Activated CD8-positive, alpha-beta memory T cell treated with anti-CD3 and anti-CD28 coated beads, Interleukin-2, amount 10 ng/mL, durations not matched to agents 7 days and 5 days (primary cell): ENCODE results near the gene ARL8A. TPM values are rescaled to one million over a fixed set of nuclear protein-coding genes. Genes with fewer than 3 reads are reported as not detected.

ENCODE experiments used
- ATAC-seq: fragments of 150-1000 bp; cut with Tn5 transposase; one replicate; pipeline ENCODE4 v1.10.0; 2021; ENCODE audit warnings: moderate library complexity
- CTCF ChIA-PET: fragments of 350-600 bp; sonication (Branson Sonifier 250); formaldehyde crosslinking; loops from one replicate; lab custom pipeline; 2021; ENCODE audit warnings: antibody characterized with exemption; lab: Charles Lee
- DNase-seq: peaks from one replicate; pipeline ENCODE4 v3.0.0-alpha.2; 2020
- H3K27ac Mint-ChIP-seq: one replicate; pipeline ENCODE4 v1.8.0; 2021; ENCODE audit warnings: mild to moderate bottlenecking, mixed read lengths
- H3K27me3 Mint-ChIP-seq: one replicate; pipeline ENCODE4 v1.8.0; 2021; ENCODE audit warnings: mixed read lengths
- H3K36me3 Mint-ChIP-seq: one replicate; pipeline ENCODE4 v1.8.0; 2021; ENCODE audit warnings: mild to moderate bottlenecking, mixed read lengths
- H3K4me1 Mint-ChIP-seq: one replicate; pipeline ENCODE4 v1.8.0; 2021; ENCODE audit warnings: mixed read lengths
- H3K4me3 Mint-ChIP-seq: one replicate; pipeline ENCODE4 v1.8.0; 2021; ENCODE audit warnings: mild to moderate bottlenecking, moderate library complexity, mixed read lengths
- H3K9me3 Mint-ChIP-seq: one replicate; pipeline ENCODE4 v1.8.0; 2022; ENCODE audit warnings: low read depth, mixed read lengths
- total RNA-seq, 2 experiments: library from RNA; stranded (reverse); gene quantifications; one replicate each; pipeline ENCODE4 v1.2.3, GENCODE V29; 2021

The ARL8A gene
- total RNA-seq, 2 experiments from 2014 or later: 50.0 to 68.9 TPM

GRCh38 chr1:202135221-202135721, 9.3 kb downstream of the ARL8A start:
- Mint-ChIP-seq H3K4me3 (no peak overlapping the region), H3K27me3 (no peaks in the 10 kb centered on the region), H3K4me1 (peaks cover 4% of the 10 kb centered on the region), H3K36me3 (peaks cover 6% of the 10 kb centered on the region), H3K9me3 (no peaks in the 10 kb centered on the region), H3K27ac (no peak overlapping the region)
- ATAC-seq (peak; percentile 87), DNase-seq (peak; percentile 64)
- CTCF ChIA-PET: interaction anchor here (0.7 to 3.7 kb wide), 21 partner anchors 9 to 252 kb away, joined by 3 to 30 read pairs (median 4); partner anchors contain the start of gene ARL8A

- Mint-ChIP-seq H3K27me3 (no peaks in the 10 kb centered on the region), H3K9me3 (no peaks in the 10 kb centered on the region), H3K4me3 (no peak overlapping the region), H3K27ac (no peak overlapping the region), H3K4me1 (peaks cover 4% of the 10 kb centered on the region), H3K36me3 (peaks cover 6% of the 10 kb centered on the region)
- DNase-seq: no peak
- CTCF ChIA-PET: interaction anchor here (0.8 to 3.7 kb wide), 16 partner anchors 10 to 251 kb away, joined by 3 to 30 read pairs (median 5); partner anchors contain the start of gene ARL8A
- ATAC-seq: peak; percentile 24
Measured at GRCh38 chr1:202134645-202135172, 9.8 kb downstream of the ARL8A start.

- CTCF ChIA-PET: interaction anchor here (1.3 to 3.7 kb wide), 5 partner anchors 11 to 134 kb away, joined by 3 to 30 read pairs (median 13); partner anchors contain the start of gene ARL8A
- no peak for DNase-seq
- Mint-ChIP-seq H3K36me3 (peaks cover 6% of the 10 kb centered on the region), H3K27ac (no peak overlapping the region), H3K27me3 (no peaks in the 10 kb centered on the region), H3K4me3 (no peak overlapping the region), H3K9me3 (no peaks in the 10 kb centered on the region), H3K4me1 (peaks cover 4% of the 10 kb centered on the region)
- no peak for ATAC-seq
Measured at GRCh38 chr1:202133989-202134388, 10.5 kb downstream of the ARL8A start.

GRCh38 chr1:202133496-202133895, 11.0 kb downstream of the ARL8A start:
- Mint-ChIP-seq H3K27ac (no peak overlapping the region), H3K4me1 (peaks cover 4% of the 10 kb centered on the region), H3K4me3 (no peak overlapping the region), H3K9me3 (no peaks in the 10 kb centered on the region), H3K27me3 (no peaks in the 10 kb centered on the region), H3K36me3 (peaks cover 6% of the 10 kb centered on the region)
- DNase-seq (no peak), ATAC-seq (no peak)
- CTCF ChIA-PET: interaction anchor here (1.0 to 3.7 kb wide), 4 partner anchors 10 to 134 kb away, joined by 3 to 30 read pairs (median 4); partner anchors contain the start of gene ARL8A

- no peaks in the 10 kb centered on the region for H3K27me3 Mint-ChIP-seq
- CTCF ChIA-PET: interaction anchor here (1.0 to 3.7 kb wide), 4 partner anchors 9 to 133 kb away, joined by 3 to 30 read pairs (median 4); partner anchors contain the start of gene ARL8A
- ATAC-seq (no peak), DNase-seq (no peak)
- no peaks in the 10 kb centered on the region for H3K9me3 Mint-ChIP-seq
- H3K27ac Mint-ChIP-seq: no peak overlapping the region
- H3K36me3 Mint-ChIP-seq: peaks cover 6% of the 10 kb centered on the region
- H3K4me3 Mint-ChIP-seq: no peak overlapping the region
- H3K4me1 Mint-ChIP-seq: peaks cover 4% of the 10 kb centered on the region
Measured at GRCh38 chr1:202133001-202133400, 11.5 kb downstream of the ARL8A start.

- CTCF ChIA-PET: interaction anchor here (0.8 to 1.8 kb wide), 5 partner anchors 9 to 121 kb away, joined by 3 to 6 read pairs (median 3); partner anchors contain the start of gene ELF3
- Mint-ChIP-seq H3K4me1 (peaks cover 4% of the 10 kb centered on the region), H3K9me3 (no peaks in the 10 kb centered on the region), H3K36me3 (peaks cover 6% of the 10 kb centered on the region), H3K27me3 (peaks cover under 1% of the 10 kb centered on the region), H3K4me3 (no peak overlapping the region), H3K27ac (no peak overlapping the region)
- DNase-seq (no peak), ATAC-seq (no peak)
Measured at GRCh38 chr1:202131956-202132821, 12.3 kb downstream of the ARL8A start.

GRCh38 chr1:202130816-202131522, 13.6 kb downstream of the ARL8A start:
- CTCF ChIA-PET: interaction anchor here (0.8 to 1.8 kb wide), 3 partner anchors 11 to 120 kb away, joined by 3 to 6 read pairs (median 4); partner anchors contain the start of gene ELF3

GRCh38 chr1:202130297-202130721, 14.2 kb downstream of the ARL8A start:
- no peak overlapping the region for H3K27ac Mint-ChIP-seq
- no peak overlapping the region for H3K4me3 Mint-ChIP-seq
- H3K27me3 Mint-ChIP-seq: peaks cover 16% of the 10 kb centered on the region
- CTCF ChIA-PET: interaction anchor here (1.3 kb wide), 1 partner anchor 11 kb away, joined by 3 read pairs; no protein-coding TSS in a partner anchor
- no peak for ATAC-seq
- H3K4me1 Mint-ChIP-seq: peaks cover 4% of the 10 kb centered on the region
- H3K9me3 Mint-ChIP-seq: no peaks in the 10 kb centered on the region
- peaks cover 6% of the 10 kb centered on the region for H3K36me3 Mint-ChIP-seq
- DNase-seq: no peak

More at GRCh38 chr1:202130816-202131522, 13.6 kb downstream of the ARL8A start:
- Mint-ChIP-seq H3K27me3 (peaks cover 9% of the 10 kb centered on the region), H3K4me1 (peaks cover 4% of the 10 kb centered on the region), H3K36me3 (peaks cover 6% of the 10 kb centered on the region), H3K4me3 (no peak overlapping the region), H3K27ac (no peak overlapping the region), H3K9me3 (no peaks in the 10 kb centered on the region)
- no peak for ATAC-seq
- no peak for DNase-seq

- Mint-ChIP-seq H3K9me3 (no peaks in the 10 kb centered on the region), H3K27ac (no peak overlapping the region), H3K4me3 (no peak overlapping the region), H3K36me3 (peaks cover 5% of the 10 kb centered on the region), H3K4me1 (peaks cover 4% of the 10 kb centered on the region), H3K27me3 (peaks cover 18% of the 10 kb centered on the region)
- CTCF ChIA-PET: interaction anchor here (0.8 to 1.3 kb wide), 2 partner anchors 10 to 233 kb away, joined by 3 read pairs; no protein-coding TSS in a partner anchor
- ATAC-seq: no peak
- DNase-seq: no peak
Measured at GRCh38 chr1:202129453-202130296, 14.9 kb downstream of the ARL8A start.

GRCh38 chr1:202127836-202128622, 16.5 kb downstream of the ARL8A start:
- no peak overlapping the region for H3K4me3 Mint-ChIP-seq
- H3K4me1 Mint-ChIP-seq: peaks cover 4% of the 10 kb centered on the region
- H3K27me3 Mint-ChIP-seq: peaks cover 18% of the 10 kb centered on the region
- CTCF ChIA-PET: no interaction called here
- ATAC-seq (no peak), DNase-seq (no peak)
- no peaks in the 10 kb centered on the region for H3K9me3 Mint-ChIP-seq
- H3K27ac Mint-ChIP-seq: no peak overlapping the region
- peaks cover 2% of the 10 kb centered on the region for H3K36me3 Mint-ChIP-seq

- Mint-ChIP-seq H3K4me1 (peaks cover 4% of the 10 kb centered on the region), H3K27ac (no peak overlapping the region), H3K9me3 (no peaks in the 10 kb centered on the region), H3K36me3 (no peaks in the 10 kb centered on the region), H3K27me3 (peaks cover 18% of the 10 kb centered on the region), H3K4me3 (no peak overlapping the region)
- DNase-seq (no peak), ATAC-seq (no peak)
- CTCF ChIA-PET: interaction anchor here (1.0 kb wide), 1 partner anchor 118 kb away, joined by 3 read pairs; no protein-coding TSS in a partner anchor
Measured at GRCh38 chr1:202127061-202127460, 17.5 kb downstream of the ARL8A start.
